ENCODE results near the gene RPP25L.
A peak's percentile ranks its signal among the peaks of the same experiment; 100 is the strongest.

Gene RPP25L

GRCh38 chr9:34611251-34611810 lies 566 bp downstream of the RPP25L start:
- DNase-seq = peak in 4 of 56 donors; percentile 27 to 69 (median 30)

- DNase-seq = no peak
Observed at GRCh38 chr9:34610434-34611206, 1.3 kb downstream of the RPP25L start.

- no peak for DNase-seq
Observed at GRCh38 chr9:34607331-34607730, 4.6 kb downstream of the RPP25L start.

GRCh38 chr9:34606905-34607304 lies 5.0 kb downstream of the RPP25L start:
- DNase-seq = no peak

GRCh38 chr9:34606190-34606589 lies 5.7 kb downstream of the RPP25L start:
- DNase-seq = no peak

- DNase-seq = peak in 55 of 56 donors; percentile 22 to 95 (median 64)
Observed at GRCh38 chr9:34603610-34604231, 8.2 kb downstream of the RPP25L start.

- no peak for DNase-seq
Observed at GRCh38 chr9:34601937-34602573, 9.8 kb downstream of the RPP25L start.

- no peak for DNase-seq
Observed at GRCh38 chr9:34600908-34601307, 11.0 kb downstream of the RPP25L start.

- DNase-seq = no peak
Observed at GRCh38 chr9:34599546-34599945, 12.4 kb downstream of the RPP25L start.

- DNase-seq = peak in 2 of 56 donors; percentile 17 to 23
Observed at GRCh38 chr9:34594177-34594576, 17.7 kb downstream of the RPP25L start.

- peak in 39 of 56 donors; percentile 8 to 78 (median 49) for DNase-seq
Observed at GRCh38 chr9:34592895-34593601, 18.8 kb downstream of the RPP25L start.

GRCh38 chr9:34591917-34592866 lies 19.7 kb downstream of the RPP25L start:
- DNase-seq = no peak

GRCh38 chr9:34591248-34591916 lies 20.5 kb downstream of the RPP25L start:
- peak in 55 of 56 donors; percentile 24 to 90 (median 69) for DNase-seq

GRCh38 chr9:34590381-34591247 lies 21.3 kb downstream of the RPP25L start:
- peak in 7 of 56 donors; percentile 41 to 59 (median 46) for DNase-seq

- peak in 47 of 56 donors; percentile 32 to 82 (median 63) for DNase-seq
Observed at GRCh38 chr9:34589636-34590380, 22.1 kb downstream of the RPP25L start, which contains the start of gene CNTFR. TSS of gene CNTFR (minus strand) at chr9:34589724. CDS start at chr9:34568981, 20,743 bp downstream.

- DNase-seq = peak in 17 of 56 donors; percentile 24 to 59 (median 41)
Observed at GRCh38 chr9:34588671-34589635, 22.9 kb downstream of the RPP25L start.

Data from amygdala (tissue), 56 donors.